ENCODE results near the gene KCNMB1. TPM values are rescaled to one million over a fixed set of nuclear protein-coding genes. Genes with fewer than 3 reads are reported as not detected.

The KCNMB1 gene
- total and polyA plus RNA-seq, 10 of the 15 experiments (the other 5 are each of a cell fraction or from before 2014, with no cell fraction given), result 1.2 to 3.6 (median 2.6) TPM

DNA sequence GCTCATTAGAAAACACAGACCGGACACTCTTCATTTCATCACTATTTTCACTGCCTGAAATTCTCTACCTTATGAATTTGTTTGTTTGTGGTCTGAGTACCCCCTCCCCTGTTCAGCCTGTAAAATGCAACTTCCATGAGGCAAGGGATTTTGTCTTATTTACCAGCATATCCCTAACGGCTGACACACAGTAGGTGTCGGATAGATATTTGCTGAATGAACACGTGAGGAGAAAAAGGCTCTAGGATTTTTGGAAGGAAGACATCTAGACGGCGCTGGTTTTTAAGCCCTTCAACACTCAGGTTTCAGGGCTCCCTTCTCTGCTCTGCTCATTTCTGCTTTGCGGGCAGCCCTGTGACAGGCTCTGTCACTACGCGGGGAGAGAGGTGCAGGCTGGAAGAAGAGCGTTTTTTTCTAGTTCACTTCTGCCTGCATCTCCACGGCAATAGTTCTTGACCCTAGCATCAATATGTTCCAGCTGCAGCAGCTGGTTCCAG lies 41.0 kb downstream of the KCNMB1 start:
- ATAC-seq, result peak; percentile 23; the same call in 2 of the 3 replicates
- H3K79me2 ChIP-seq (ENCODE audit: control insufficient read depth, insufficient read depth, low read length), result no peaks in the 10 kb centered on the region
- peaks cover 2% of the 10 kb centered on the region; the same call in 1 of the 2 replicates for H3K4me1 ChIP-seq (ENCODE audit: control insufficient read depth, insufficient read depth, low read length)
- in situ Hi-C loops (cut with MboI), result no loop called here
- H3K9me3 ChIP-seq (replicated peaks; ENCODE audit: control insufficient read depth, insufficient read depth, low read length), result no peaks in the 10 kb centered on the region
- ChIA-PET SMC1A (ENCODE audit: uncharacterized antibody, unreplicated experiment) (interaction anchor here (0.8 to 4.0 kb wide), 14 partner anchors 9 to 123 kb away, joined by 3 to 18 read pairs (median 6); no protein-coding TSS in a partner anchor), CTCF (interaction anchor here (0.6 to 5.7 kb wide), 13 partner anchors 9 to 165 kb away, joined by 3 to 29 read pairs (median 4); no protein-coding TSS in a partner anchor), POLR2A (interaction anchor here (1.2 to 1.4 kb wide), 2 partner anchors 10 to 13 kb away, joined by 3 read pairs; no protein-coding TSS in a partner anchor), RAD21 (ENCODE audit: unreplicated experiment) (interaction anchor here (0.7 to 4.7 kb wide), 11 partner anchors 9 to 125 kb away, joined by 3 to 18 read pairs (median 7); no protein-coding TSS in a partner anchor)
- H3K27me3 ChIP-seq (replicated peaks in 1 of 2; ENCODE audit: control insufficient read depth in 2 of 2, insufficient read depth in 2 of 2, low read length in 1 of 2), result peaks cover 1 to 15% of the 10 kb centered on the region in 2 experiments; a peak in 2 of 4 replicates
- no peak overlapping the region for H3K27ac ChIP-seq (ENCODE audit: control insufficient read depth, insufficient read depth)
- H3K4me2 ChIP-seq (ENCODE audit: control insufficient read depth, insufficient read depth), result no peak overlapping the region
- no peaks in the 10 kb centered on the region for H4K20me1 ChIP-seq (ENCODE audit: control insufficient read depth, insufficient read depth)
- H3K4me3 ChIP-seq, result no peak overlapping the region
- no peak overlapping the region for H2AFZ ChIP-seq (ENCODE audit: control insufficient read depth, low read depth, low read length)
- intact Hi-C loops (cut with micrococcal nuclease; ENCODE audit: unreplicated experiment), result no loop called here
- no peak for FAIRE-seq
- no peak overlapping the region for H3K9ac ChIP-seq (ENCODE audit: control insufficient read depth, insufficient read depth, low read length)
- TF ChIP-seq ZBTB33 (IDR thresholded peaks at IDR 0.05) (0 out of 2 replicates have a peak, but pooled peaks have one; percentile 21), SREBF2 (IDR thresholded peaks at IDR 0.05; ENCODE audit: low read length) (no peak), FOXK2 (IDR thresholded peaks at IDR 0.05) (no peak), SIN3A (IDR thresholded peaks at IDR 0.05; ENCODE audit: low read depth, low read length) (no peak), POLR2A (IDR thresholded peaks at IDR 0.05; ENCODE audit: low read depth, low read length) (no peak), RAD21 (IDR thresholded peaks at IDR 0.05; ENCODE audit: insufficient read depth, low read depth, low read length) (peak; percentile 49), RFX5 (IDR thresholded peaks at IDR 0.05; ENCODE audit: low read depth, low read length) (no peak)
- TF ChIP-seq, protein P1, sequence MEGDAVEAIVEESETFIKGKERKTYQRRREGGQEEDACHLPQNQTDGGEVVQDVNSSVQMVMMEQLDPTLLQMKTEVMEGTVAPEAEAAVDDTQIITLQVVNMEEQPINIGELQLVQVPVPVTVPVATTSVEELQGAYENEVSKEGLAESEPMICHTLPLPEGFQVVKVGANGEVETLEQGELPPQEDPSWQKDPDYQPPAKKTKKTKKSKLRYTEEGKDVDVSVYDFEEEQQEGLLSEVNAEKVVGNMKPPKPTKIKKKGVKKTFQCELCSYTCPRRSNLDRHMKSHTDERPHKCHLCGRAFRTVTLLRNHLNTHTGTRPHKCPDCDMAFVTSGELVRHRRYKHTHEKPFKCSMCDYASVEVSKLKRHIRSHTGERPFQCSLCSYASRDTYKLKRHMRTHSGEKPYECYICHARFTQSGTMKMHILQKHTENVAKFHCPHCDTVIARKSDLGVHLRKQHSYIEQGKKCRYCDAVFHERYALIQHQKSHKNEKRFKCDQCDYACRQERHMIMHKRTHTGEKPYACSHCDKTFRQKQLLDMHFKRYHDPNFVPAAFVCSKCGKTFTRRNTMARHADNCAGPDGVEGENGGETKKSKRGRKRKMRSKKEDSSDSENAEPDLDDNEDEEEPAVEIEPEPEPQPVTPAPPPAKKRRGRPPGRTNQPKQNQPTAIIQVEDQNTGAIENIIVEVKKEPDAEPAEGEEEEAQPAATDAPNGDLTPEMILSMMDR (IDR thresholded peaks at IDR 0.05 in 2 of 3, conservative IDR thresholded peaks at IDR 0.05 in 1 of 3; ENCODE audit: control insufficient read depth in 2 of 3, extremely low read depth in 1 of 3, insufficient read depth in 1 of 3, low read depth in 3 of 3, low read length in 3 of 3), result peak in 1 of 3 experiments; percentile 21; a peak in 1 of 6 replicates
- TF ChIP-seq, protein P2, sequence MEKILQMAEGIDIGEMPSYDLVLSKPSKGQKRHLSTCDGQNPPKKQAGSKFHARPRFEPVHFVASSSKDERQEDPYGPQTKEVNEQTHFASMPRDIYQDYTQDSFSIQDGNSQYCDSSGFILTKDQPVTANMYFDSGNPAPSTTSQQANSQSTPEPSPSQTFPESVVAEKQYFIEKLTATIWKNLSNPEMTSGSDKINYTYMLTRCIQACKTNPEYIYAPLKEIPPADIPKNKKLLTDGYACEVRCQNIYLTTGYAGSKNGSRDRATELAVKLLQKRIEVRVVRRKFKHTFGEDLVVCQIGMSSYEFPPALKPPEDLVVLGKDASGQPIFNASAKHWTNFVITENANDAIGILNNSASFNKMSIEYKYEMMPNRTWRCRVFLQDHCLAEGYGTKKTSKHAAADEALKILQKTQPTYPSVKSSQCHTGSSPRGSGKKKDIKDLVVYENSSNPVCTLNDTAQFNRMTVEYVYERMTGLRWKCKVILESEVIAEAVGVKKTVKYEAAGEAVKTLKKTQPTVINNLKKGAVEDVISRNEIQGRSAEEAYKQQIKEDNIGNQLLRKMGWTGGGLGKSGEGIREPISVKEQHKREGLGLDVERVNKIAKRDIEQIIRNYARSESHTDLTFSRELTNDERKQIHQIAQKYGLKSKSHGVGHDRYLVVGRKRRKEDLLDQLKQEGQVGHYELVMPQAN (conservative IDR thresholded peaks at IDR 0.05), result no peak
- no TSS peak for BruUV-seq (replicated peaks)
- 61% methylated on average over 11 of the region's 11 CpGs for WGBS (ENCODE audit: insufficient coverage, insufficient replicate concordance, low lambda C conversion rate, missing lambda C conversion rate)
- H3K36me3 ChIP-seq (ENCODE audit: control insufficient read depth in 2 of 2, insufficient read depth in 2 of 2, low read length in 1 of 2), result no peaks in the 10 kb centered on the region
- DNase-seq (ENCODE audit: low read depth, low spot score), result no peak
